HG03442 (cell line): ENCODE measurements around the gene RTN4RL2.

Experiments
- ATAC-seq: cut with Tn5 transposase; IDR thresholded peaks from one replicate; pipeline ENCODE4 v1.9.1; 2021; ENCODE audit warnings: mild to moderate bottlenecking, moderate library complexity; ENCODE audit not compliant: unreplicated experiment

The RTN4RL2 gene

DNA sequence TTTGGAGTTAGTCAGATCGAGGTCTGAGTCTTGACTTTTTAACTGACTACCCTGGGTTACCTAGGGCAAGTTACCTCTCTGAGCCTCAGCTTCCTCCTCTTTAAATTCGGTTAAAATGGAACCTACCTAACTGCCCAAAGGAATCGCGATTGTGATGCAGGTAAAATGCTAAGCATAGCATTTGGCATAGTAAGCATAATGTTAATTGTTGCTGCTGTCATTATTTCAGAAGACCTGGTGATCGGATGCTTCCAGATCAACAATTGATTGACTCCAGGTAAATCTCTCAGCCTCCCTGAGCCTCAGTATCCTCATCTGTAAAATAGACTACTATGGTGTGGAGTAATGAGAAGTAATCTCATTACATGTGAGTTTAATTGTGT, 55.7 kb downstream of the RTN4RL2 start:
- ATAC-seq = no peak

DNA sequence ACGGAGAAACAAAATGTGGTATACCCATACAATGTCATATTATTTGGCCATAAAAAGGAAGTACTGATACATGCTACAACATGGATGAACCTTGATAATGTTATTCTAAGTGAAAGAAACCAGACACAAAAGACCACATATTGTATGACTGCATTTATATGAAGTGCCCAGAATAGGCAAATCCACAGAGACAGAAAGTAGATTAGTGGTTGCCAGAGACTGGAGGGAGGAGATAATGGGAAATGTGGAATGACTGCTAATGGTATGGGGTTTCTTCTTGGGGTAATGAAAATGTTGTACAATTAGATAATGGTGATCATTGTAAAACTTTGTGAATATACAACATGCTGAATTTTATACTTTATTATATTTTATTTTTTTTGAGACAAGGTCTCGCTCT, 60.8 kb downstream of the RTN4RL2 start:
- no peak for ATAC-seq

DNA sequence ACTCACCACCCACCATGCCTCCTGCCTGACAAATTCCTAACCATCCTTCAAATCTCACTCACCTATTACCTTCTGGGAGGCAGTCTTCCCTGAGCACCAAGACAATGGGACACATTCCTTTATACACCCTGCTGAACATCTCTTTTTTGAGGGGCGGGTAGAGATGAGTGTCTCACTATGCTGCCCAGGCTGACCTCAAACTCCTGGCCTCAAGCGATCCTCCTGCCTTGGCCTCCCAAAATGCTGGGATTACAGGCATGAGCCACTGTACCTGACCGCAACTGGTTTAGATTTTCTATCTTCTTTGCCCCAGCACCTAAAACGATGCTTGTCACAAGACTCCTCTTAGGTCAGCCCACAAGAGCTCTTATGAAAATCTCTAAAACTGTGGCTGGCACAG, 63.1 kb downstream of the RTN4RL2 start:
- ATAC-seq = no peak
